ENCODE results near the gene EPHA3.

The EPHA3 gene

GRCh38 chr3:89104499-89104898, 2.9 kb upstream of the EPHA3 start:
- POLR2A ChIA-PET = no interaction called here
- CTCF ChIA-PET = no interaction called here
- H3K4me3 ChIP-seq (ENCODE audit: low read depth, low read length) = no peak overlapping the region
- no peak for TF ChIP-seq CTCF (IDR thresholded peaks at IDR 0.05; ENCODE audit: insufficient read depth, low read length, missing control alignments)
- no peak for DNase-seq (ENCODE audit: low read depth, low spot score)

- H3K4me3 ChIP-seq (ENCODE audit: low read depth, low read length) = no peak overlapping the region
- no peak for TF ChIP-seq CTCF (IDR thresholded peaks at IDR 0.05; ENCODE audit: insufficient read depth, low read length, missing control alignments)
- DNase-seq (ENCODE audit: low read depth, low spot score) = no peak
- ChIA-PET CTCF (no interaction called here), POLR2A (no interaction called here)
Observed at GRCh38 chr3:89105503-89105902, 1.9 kb upstream of the EPHA3 start.

GRCh38 chr3:89108291-89108550, 800 bp downstream of the EPHA3 start:
- no peak for TF ChIP-seq CTCF (IDR thresholded peaks at IDR 0.05; ENCODE audit: insufficient read depth, low read length, missing control alignments)
- ChIA-PET POLR2A (no interaction called here), CTCF (no interaction called here)
- no peak overlapping the region for H3K4me3 ChIP-seq (ENCODE audit: low read depth, low read length)
- no peak for DNase-seq (ENCODE audit: low read depth, low spot score)

GRCh38 chr3:89113344-89113743, 5.9 kb downstream of the EPHA3 start:
- no peak for TF ChIP-seq CTCF (IDR thresholded peaks at IDR 0.05; ENCODE audit: insufficient read depth, low read length, missing control alignments)
- POLR2A ChIA-PET = no interaction called here
- no peak overlapping the region for H3K4me3 ChIP-seq (ENCODE audit: low read depth, low read length)
- DNase-seq (ENCODE audit: low read depth, low spot score) = no peak
- CTCF ChIA-PET = interaction anchor here (0.7 to 1.1 kb wide), 2 partner anchors 25 to 894 kb away, joined by 3 read pairs; no protein-coding TSS in a partner anchor

- CTCF ChIA-PET = interaction anchor here (1.5 to 2.6 kb wide), 4 partner anchors 7 to 895 kb away, joined by 5 to 11 read pairs (median 6); no protein-coding TSS in a partner anchor
- POLR2A ChIA-PET = no interaction called here
Observed at GRCh38 chr3:89113893-89114840, 6.7 kb downstream of the EPHA3 start.

More at GRCh38 chr3:89113893-89114840, 6.7 kb downstream of the EPHA3 start:
- H3K4me3 ChIP-seq (ENCODE audit: low read depth, low read length) = peak overlapping the region; percentile 63
- TF ChIP-seq CTCF (IDR thresholded peaks at IDR 0.05; ENCODE audit: insufficient read depth, low read length, missing control alignments) = peak; percentile 88
- DNase-seq (ENCODE audit: low read depth, low spot score) = no peak

Measured in AG04449 (cell line).